ENCODE measurements around the gene SLC25A26. TPM values are rescaled to one million over a fixed set of nuclear protein-coding genes. Genes with fewer than 3 reads are reported as not detected.
"Not testable (repeated sequence)": the region's sequence is repeated elsewhere in the genome, so short reads cannot be mapped to it uniquely, and the experiment has no call there.

Gene SLC25A26
- total RNA-seq, 1 donor from 2014 or later, result 18.0 TPM

DNA sequence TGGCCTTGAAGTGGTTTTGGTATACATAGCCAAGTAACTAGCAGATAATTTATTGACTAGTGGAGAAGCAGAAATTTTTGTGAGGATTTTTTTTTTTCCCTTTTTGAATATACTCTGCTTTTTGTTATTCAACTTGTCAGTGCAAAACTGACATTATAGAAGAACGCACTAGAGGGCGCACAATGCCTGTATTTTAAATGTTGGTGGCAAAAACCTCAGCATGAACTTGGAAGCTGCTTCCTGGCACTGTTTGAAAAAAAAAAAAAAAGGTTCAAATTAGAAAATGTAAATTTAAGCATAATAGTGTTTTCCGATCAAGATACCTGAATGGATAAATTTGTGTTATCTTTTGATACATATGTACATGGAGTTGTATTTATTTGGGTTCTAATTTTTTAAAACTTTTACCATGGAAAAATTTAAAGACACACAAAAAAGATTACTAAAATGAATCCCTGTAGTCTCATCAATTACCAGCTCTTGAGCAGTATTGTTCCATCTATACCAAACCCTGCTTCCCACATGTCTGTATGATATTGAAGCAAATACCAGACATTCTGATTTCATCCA, 56.0 kb downstream of the SLC25A26 start:
- Histone ChIP-seq H3K27me3 (no peaks in the 10 kb centered on the region), H3K27ac (no peak overlapping the region), H3K36me3 (no peaks in the 10 kb centered on the region), H3K4me1 (no peaks in the 10 kb centered on the region), H3K9me3 (no peaks in the 10 kb centered on the region), H3K4me3 (no peak overlapping the region)
- peak; percentile 74 for ATAC-seq
- TF ChIP-seq, protein P1, sequence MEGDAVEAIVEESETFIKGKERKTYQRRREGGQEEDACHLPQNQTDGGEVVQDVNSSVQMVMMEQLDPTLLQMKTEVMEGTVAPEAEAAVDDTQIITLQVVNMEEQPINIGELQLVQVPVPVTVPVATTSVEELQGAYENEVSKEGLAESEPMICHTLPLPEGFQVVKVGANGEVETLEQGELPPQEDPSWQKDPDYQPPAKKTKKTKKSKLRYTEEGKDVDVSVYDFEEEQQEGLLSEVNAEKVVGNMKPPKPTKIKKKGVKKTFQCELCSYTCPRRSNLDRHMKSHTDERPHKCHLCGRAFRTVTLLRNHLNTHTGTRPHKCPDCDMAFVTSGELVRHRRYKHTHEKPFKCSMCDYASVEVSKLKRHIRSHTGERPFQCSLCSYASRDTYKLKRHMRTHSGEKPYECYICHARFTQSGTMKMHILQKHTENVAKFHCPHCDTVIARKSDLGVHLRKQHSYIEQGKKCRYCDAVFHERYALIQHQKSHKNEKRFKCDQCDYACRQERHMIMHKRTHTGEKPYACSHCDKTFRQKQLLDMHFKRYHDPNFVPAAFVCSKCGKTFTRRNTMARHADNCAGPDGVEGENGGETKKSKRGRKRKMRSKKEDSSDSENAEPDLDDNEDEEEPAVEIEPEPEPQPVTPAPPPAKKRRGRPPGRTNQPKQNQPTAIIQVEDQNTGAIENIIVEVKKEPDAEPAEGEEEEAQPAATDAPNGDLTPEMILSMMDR (IDR thresholded peaks at IDR 0.05), result peak; percentile 66
- DNase-seq, result no peak
- intact Hi-C loops (cut with DNase I), result no loop called here

DNA sequence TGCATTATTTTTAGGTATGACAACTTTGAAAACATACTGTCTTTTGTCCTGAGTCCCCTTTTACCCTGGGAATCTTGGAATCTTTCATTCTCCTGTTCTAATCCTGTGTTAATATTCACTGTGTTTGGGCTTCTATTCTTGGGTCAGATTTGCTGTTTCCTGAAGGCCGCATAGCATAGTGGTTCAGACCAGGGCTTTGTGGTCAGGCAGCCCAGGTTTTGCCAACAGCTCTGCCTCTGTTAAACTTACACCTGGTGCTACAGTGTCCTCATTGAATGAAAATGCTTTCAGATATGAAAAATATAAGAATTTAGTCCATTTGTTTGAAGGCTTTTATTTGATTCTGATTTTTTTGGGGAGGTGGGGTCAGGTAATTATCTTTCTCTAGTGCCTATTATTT, 58.4 kb downstream of the SLC25A26 start:
- Histone ChIP-seq H3K9me3 (no peaks in the 10 kb centered on the region), H3K36me3 (no peaks in the 10 kb centered on the region), H3K4me3 (no peak overlapping the region), H3K27ac (no peak overlapping the region), H3K27me3 (no peaks in the 10 kb centered on the region), H3K4me1 (no peaks in the 10 kb centered on the region)
- intact Hi-C loops (cut with DNase I), result no loop called here
- DNase-seq (no peak), ATAC-seq (no peak)
- TF ChIP-seq, protein P1 (IDR thresholded peaks at IDR 0.05), result no peak

DNA sequence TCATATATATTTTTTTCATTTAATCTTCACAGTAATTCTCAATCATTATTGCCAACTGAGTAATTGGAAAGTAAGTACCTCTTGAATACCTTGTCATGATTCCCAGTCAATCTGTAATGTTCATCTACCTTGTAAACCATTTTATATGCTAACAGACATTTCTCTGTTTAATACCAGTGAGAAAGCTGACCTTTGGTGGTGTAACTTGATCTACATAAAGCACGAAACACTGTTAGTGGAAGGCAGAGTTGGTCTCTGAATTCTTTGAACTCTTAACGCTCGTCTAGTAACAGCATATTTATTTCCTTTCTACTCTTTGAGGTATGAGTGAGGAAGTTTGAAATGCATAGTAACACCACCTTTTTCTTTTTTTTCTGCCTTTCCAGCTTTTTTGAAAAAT, 59.5 kb downstream of the SLC25A26 start:
- intact Hi-C loops (cut with DNase I), result no loop called here
- no peaks in the 10 kb centered on the region for H3K36me3 ChIP-seq
- no peaks in the 10 kb centered on the region for H3K27me3 ChIP-seq
- no peaks in the 10 kb centered on the region for H3K9me3 ChIP-seq
- ATAC-seq (no peak), DNase-seq (no peak)
- H3K27ac ChIP-seq, result no peak overlapping the region
- TF ChIP-seq, protein P1 (IDR thresholded peaks at IDR 0.05), result no peak
- H3K4me3 ChIP-seq, result no peak overlapping the region
- no peaks in the 10 kb centered on the region for H3K4me1 ChIP-seq

DNA sequence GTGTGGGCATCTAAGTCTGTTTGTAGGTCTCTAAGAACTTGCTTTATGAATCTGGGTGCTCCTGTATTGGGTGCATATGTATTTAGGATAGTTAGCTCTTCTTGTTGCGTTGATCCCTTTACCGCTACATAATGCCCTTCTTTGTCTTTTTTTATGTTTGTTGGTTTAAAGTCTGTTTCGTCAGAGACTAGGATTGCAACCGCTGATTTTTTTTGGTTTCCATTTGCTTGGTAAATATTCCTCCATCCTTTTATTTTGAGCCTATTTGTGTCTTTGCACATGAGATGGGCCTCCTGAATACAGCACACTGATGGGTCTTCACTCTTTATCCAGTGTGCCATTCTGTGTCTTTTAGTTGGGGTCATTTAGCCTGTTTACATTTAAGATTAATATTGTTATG, 71.1 kb downstream of the SLC25A26 start:
- DNase-seq; H3K4me1 ChIP-seq; intact Hi-C loops (cut with DNase I); H3K36me3 ChIP-seq; H3K27ac ChIP-seq; ATAC-seq; H3K9me3 ChIP-seq; H3K4me3 ChIP-seq; H3K27me3 ChIP-seq: not testable (repeated sequence)

DNA sequence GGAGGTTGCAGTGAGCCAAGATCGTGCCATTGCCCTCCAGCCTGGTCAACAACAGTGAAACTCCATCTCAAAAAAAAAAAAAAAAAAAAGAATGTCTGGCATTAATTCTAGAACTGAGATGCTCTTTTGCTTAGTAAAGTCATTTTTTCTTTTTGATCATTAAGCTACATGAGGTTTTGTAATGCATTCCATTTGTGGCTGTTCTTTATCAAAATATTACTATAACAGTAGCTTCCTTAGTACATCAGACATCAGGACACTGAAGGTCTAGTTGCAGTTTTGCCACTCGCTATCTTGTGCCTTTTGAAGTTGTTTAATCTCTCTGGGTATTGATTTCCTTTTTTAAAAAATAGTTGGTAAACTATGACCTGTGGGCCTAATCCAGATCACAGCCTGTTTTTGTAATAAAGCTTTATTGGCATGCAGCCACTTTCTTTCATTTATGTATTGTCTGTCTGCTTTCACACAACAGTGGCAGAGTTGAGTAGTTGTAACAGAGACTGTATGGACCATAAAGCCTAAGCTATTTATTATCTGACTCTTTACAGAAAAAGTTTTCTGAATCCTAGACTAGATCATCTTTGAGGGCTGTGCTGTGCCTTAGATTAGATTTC, 76.6 kb downstream of the SLC25A26 start:
- Histone ChIP-seq H3K4me1 (peaks cover 17% of the 10 kb centered on the region), H3K27ac (no peak overlapping the region)
- ATAC-seq, result no peak

DNA sequence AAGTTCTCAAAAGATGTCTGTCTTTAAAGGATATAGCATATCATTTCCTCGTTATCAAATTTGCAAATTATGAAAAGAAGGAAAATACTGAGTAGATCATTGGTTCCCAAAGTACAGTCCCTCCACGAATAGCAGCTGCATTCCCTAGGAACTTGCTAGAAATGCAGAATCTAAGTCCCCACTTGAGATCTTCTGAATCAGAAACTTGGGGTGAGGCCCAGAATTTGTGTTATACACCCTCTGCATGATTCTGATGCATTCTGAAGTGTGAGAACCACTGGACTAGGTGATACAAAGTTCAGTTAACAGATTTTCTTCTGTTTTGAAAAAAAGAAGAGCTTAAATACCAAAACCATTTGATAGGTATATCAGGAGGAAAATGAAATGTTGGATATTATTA, 77.1 kb downstream of the SLC25A26 start:
- H3K27ac ChIP-seq, result no peak overlapping the region
- intact Hi-C loops (cut with DNase I), result no loop called here

More for the DNA sequence above, 76.6 kb downstream of the SLC25A26 start:
- intact Hi-C loops (cut with DNase I), result no loop called here
- DNase-seq, result no peak
- TF ChIP-seq, protein P1 (IDR thresholded peaks at IDR 0.05), result no peak
- no peaks in the 10 kb centered on the region for H3K36me3 ChIP-seq
- no peak overlapping the region for H3K4me3 ChIP-seq
- no peaks in the 10 kb centered on the region for H3K27me3 ChIP-seq
- no peaks in the 10 kb centered on the region for H3K9me3 ChIP-seq

More for the DNA sequence above, 77.1 kb downstream of the SLC25A26 start:
- TF ChIP-seq, protein P1 (IDR thresholded peaks at IDR 0.05), result no peak
- H3K4me3 ChIP-seq, result no peak overlapping the region
- H3K9me3 ChIP-seq, result no peaks in the 10 kb centered on the region
- H3K36me3 ChIP-seq, result no peaks in the 10 kb centered on the region
- ATAC-seq (peak; percentile 46), DNase-seq (no peak)
- peaks cover 17% of the 10 kb centered on the region for H3K4me1 ChIP-seq
- no peaks in the 10 kb centered on the region for H3K27me3 ChIP-seq
